WTC11 (cell line): Measurements from ENCODE around the gene ELFN2. TPM values are rescaled to one million over a fixed set of nuclear protein-coding genes. Genes with fewer than 3 reads are reported as not detected.

Experiments
- ATAC-seq: fragments of 200-7000 bp; cut with Tn5 transposase; 2 replicates; pipeline ENCODE4 v1.10.0; 2021; ENCODE audit warnings: mild to moderate bottlenecking, moderate library complexity
- CTCF ChIA-PET: fragments of 300-600 bp; sonication (Branson Sonifier 250); formaldehyde crosslinking; loops from one replicate; lab custom pipeline; 2021; ENCODE audit warnings: antibody characterized with exemption; lab: Charles Lee
- POLR2A ChIA-PET: fragments of 350-600 bp; sonication (Branson Sonifier 250); formaldehyde crosslinking; loops from one replicate; lab custom pipeline; 2021; ENCODE audit warnings: antibody characterized with exemption; lab: Charles Lee
- DNase-seq: peaks from one replicate; pipeline ENCODE4 v3.0.0; 2021; ENCODE audit warnings: low spot score
- H3K27ac Mint-ChIP-seq: 2 replicates; pipeline ENCODE4 v1.8.0; 2021; ENCODE audit warnings: mixed read lengths
- H3K27me3 Mint-ChIP-seq: 2 replicates; pipeline ENCODE4 v1.8.0; 2021; ENCODE audit warnings: low read depth, mild to moderate bottlenecking, moderate library complexity, mixed read lengths
- H3K36me3 Mint-ChIP-seq: 2 replicates; pipeline ENCODE4 v1.8.0; 2021; ENCODE audit warnings: mixed read lengths
- H3K4me1 Mint-ChIP-seq: 2 replicates; pipeline ENCODE4 v1.8.0; 2022; ENCODE audit warnings: mixed read lengths
- H3K4me3 Mint-ChIP-seq: 2 replicates; pipeline ENCODE4 v1.8.0; 2021; ENCODE audit warnings: mild to moderate bottlenecking, moderate library complexity, mixed read lengths
- H3K9me3 Mint-ChIP-seq: 2 replicates; pipeline ENCODE4 v1.8.0; 2021; ENCODE audit warnings: mixed read lengths
- ATF1 ChIP-seq: sonication (generic); formaldehyde crosslinking; IDR thresholded peaks from 2 replicates; pipeline ENCODE4 v1.8.1; 2023; ENCODE audit warnings: mild to moderate bottlenecking, moderate library complexity, missing genetic modification reagents
- CREB1 ChIP-seq: sonication (generic); formaldehyde crosslinking; IDR thresholded peaks from 2 replicates; pipeline ENCODE4 v1.8.0; 2023; ENCODE audit warnings: mild to moderate bottlenecking, missing genetic modification reagents
- FOXP1 ChIP-seq: sonication (generic); formaldehyde crosslinking; IDR thresholded peaks from 2 replicates; pipeline ENCODE4 v1.8.0; 2022; ENCODE audit warnings: missing genetic modification reagents, mild to moderate bottlenecking, moderate library complexity, borderline replicate concordance
- GABPB1 ChIP-seq: sonication (generic); formaldehyde crosslinking; IDR thresholded peaks from 2 replicates; pipeline ENCODE4 v1.8.1; 2023; ENCODE audit warnings: mild to moderate bottlenecking, missing genetic modification reagents
- HMGA2 ChIP-seq: fragments of 250-450 bp; sonication (Bioruptor Pico); IDR thresholded peaks from 2 replicates; pipeline ENCODE4 v1.4.0; 2021; ENCODE audit warnings: mild to moderate bottlenecking, moderate library complexity
- MYBL2 ChIP-seq: sonication (generic); formaldehyde crosslinking; IDR thresholded peaks from 2 replicates; pipeline ENCODE4 v1.8.1; 2023; ENCODE audit warnings: mild to moderate bottlenecking, moderate library complexity, missing genetic modification reagents
- NFE2L1 ChIP-seq: sonication (generic); formaldehyde crosslinking; IDR thresholded peaks from 2 replicates; pipeline ENCODE4 v1.8.1; 2023; ENCODE audit warnings: missing genetic modification reagents
- PRDM15 ChIP-seq: sonication (generic); formaldehyde crosslinking; IDR thresholded peaks from 2 replicates; pipeline ENCODE4 v1.8.0; 2022; ENCODE audit warnings: missing genetic modification reagents
- SP1 ChIP-seq: sonication (generic); formaldehyde crosslinking; conservative IDR thresholded peaks from 2 replicates; pipeline ENCODE4 v1.8.1; 2022; ENCODE audit warnings: missing genetic modification reagents
- TCF7 ChIP-seq: sonication (generic); formaldehyde crosslinking; IDR thresholded peaks from 2 replicates; pipeline ENCODE4 v1.8.0; 2022; ENCODE audit warnings: mild to moderate bottlenecking, low read depth, missing genetic modification reagents, moderate library complexity
- ZMAT4 ChIP-seq: fragments of 250-450 bp; sonication (Bioruptor Pico); IDR thresholded peaks from 2 replicates; pipeline ENCODE4 v1.9.0; 2021; ENCODE audit warnings: mild to moderate bottlenecking
- ZNF121 ChIP-seq: sonication (generic); formaldehyde crosslinking; IDR thresholded peaks from 2 replicates; pipeline ENCODE4 v1.8.0; 2023; ENCODE audit warnings: missing genetic modification reagents
- ZNF138 ChIP-seq: sonication (generic); formaldehyde crosslinking; conservative IDR thresholded peaks from 2 replicates; pipeline ENCODE4 v1.8.1; 2022; ENCODE audit warnings: mild to moderate bottlenecking, moderate library complexity, missing genetic modification reagents
- ZNF219 ChIP-seq: sonication (generic); formaldehyde crosslinking; IDR thresholded peaks from 2 replicates; pipeline ENCODE4 v1.8.0; 2023; ENCODE audit warnings: missing genetic modification reagents, mild to moderate bottlenecking, borderline replicate concordance
- ZNF263 ChIP-seq: sonication (generic); formaldehyde crosslinking; IDR thresholded peaks from 2 replicates; pipeline ENCODE4 v1.8.1; 2022; ENCODE audit warnings: low read depth, mild to moderate bottlenecking, moderate library complexity, missing genetic modification reagents
- total RNA-seq: library from RNA; stranded (reverse); gene quantifications from 3 replicates; pipeline ENCODE4 v1.2.3, GENCODE V29; 2021
- TF ChIP-seq, protein P1 (sequence below): sonication (generic); formaldehyde crosslinking; IDR thresholded peaks from 2 replicates; pipeline ENCODE4 v1.8.0; 2022; ENCODE audit warnings: mild to moderate bottlenecking, missing genetic modification reagents
- TF ChIP-seq, protein P2 (sequence below): sonication (generic); formaldehyde crosslinking; IDR thresholded peaks from 2 replicates; pipeline ENCODE4 v1.8.1; 2023; ENCODE audit warnings: mild to moderate bottlenecking, moderate library complexity, missing genetic modification reagents
- TF ChIP-seq, protein P3 (sequence below): sonication (generic); formaldehyde crosslinking; IDR thresholded peaks from 2 replicates; pipeline ENCODE4 v1.8.0; 2023; ENCODE audit warnings: missing genetic modification reagents, mild to moderate bottlenecking, borderline replicate concordance

ELFN2 gene
- total RNA-seq, 1 experiment from 2014 or later, result 0.87 TPM

DNA sequence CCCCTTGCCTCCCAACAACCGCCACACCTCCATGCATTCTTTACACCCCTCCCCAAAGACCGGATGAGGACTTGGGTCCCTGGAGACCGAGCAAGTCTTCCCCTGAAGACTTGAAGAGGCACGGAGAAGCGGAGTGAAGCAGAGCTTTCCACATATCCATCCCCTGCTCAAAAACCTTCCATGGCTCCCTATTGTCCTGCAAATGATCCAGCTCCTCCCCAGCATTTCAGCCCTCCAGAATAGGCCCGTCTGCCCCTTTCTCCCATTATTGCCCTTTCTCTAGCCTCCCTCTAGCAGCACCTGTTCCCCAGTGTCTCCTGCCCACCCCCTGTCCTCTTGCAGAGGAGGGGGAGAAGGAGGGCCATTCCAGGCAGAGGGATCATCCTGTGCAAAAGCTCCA lies 85.2 kb downstream of the ELFN2 start:
- POLR2A ChIA-PET, result interaction anchor here (0.6 kb wide), 1 partner anchor 415 kb away, joined by 3 read pairs; no protein-coding TSS in a partner anchor
- ATAC-seq, result no peak
- TF ChIP-seq ZNF121 (CRISPR knock-in tag) (peak; percentile 63; the same call in 1 of the 2 replicates), HMGA2 (CRISPR knock-in tag) (no peak), ZNF263 (CRISPR knock-in tag) (peak; percentile 74)

DNA sequence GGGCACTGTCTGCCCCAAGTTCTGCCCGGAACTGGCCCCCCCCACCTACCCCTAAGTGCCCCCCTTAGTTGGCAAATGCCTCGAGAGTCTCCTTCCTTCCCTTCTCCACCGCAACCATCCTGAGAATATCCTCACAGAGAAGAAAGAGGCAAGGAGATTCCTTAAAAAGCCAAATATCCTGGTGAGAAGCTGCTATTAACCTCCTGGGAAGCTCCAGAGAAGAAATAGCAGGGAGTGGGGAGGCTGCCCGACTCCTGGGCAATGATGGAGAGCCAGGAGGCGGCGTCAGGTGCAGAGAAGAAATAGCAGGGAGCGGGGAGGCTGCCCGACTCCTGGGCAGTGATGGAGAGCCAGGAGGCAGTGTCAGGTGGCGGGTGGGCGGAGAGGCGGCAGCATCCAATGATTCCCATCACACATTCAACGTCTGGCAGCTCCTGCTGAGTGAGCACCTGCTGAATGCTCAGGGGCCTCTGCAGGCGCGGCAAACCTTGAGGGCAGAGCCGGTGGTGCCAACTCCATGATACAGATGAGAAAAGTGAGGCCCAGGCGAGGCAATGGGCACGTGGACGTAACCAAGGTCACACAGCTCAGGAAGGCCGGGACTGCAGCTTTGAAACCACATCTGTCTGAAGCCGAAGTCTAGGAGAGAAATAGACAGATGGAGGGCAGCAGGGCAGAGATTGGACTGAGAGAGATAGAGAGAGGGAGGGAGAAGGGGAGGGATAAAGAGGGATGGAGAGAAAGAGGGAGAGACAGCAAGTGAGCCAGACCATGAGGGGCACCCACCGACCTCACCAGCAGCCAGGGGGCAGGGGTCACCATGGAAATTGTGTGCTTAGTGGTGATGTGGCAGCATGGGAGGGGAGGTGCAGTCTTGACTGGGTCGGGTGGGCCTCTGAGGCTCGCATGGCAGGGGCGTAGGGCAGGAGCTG lies 86.7 kb downstream of the ELFN2 start:
- Mint-ChIP-seq H3K9me3 (no peaks in the 10 kb centered on the region), H3K27ac (no peak overlapping the region), H3K4me1 (peaks cover 38% of the 10 kb centered on the region), H3K27me3 (peaks cover 18% of the 10 kb centered on the region), H3K4me3 (peak overlapping the region; percentile 35), H3K36me3 (no peaks in the 10 kb centered on the region)
- TF ChIP-seq ZNF219 (CRISPR knock-in tag), result no peak
- TF ChIP-seq SP1 (CRISPR knock-in tag), result 0 out of 2 replicates have a peak, but pooled peaks have one; percentile 28
- 0 out of 2 replicates have a peak, but pooled peaks have one; percentile 47 for TF ChIP-seq FOXP1 (CRISPR knock-in tag)
- peak; percentile 30; the same call in 1 of the 2 replicates for TF ChIP-seq NFE2L1
- TF ChIP-seq, protein P1, sequence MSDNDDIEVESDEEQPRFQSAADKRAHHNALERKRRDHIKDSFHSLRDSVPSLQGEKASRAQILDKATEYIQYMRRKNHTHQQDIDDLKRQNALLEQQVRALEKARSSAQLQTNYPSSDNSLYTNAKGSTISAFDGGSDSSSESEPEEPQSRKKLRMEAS, result peak; percentile 49; the same call in 1 of the 2 replicates
- ATAC-seq, result peak; percentile 60
- ChIA-PET CTCF (interaction anchor here (0.5 to 2.9 kb wide), 6 partner anchors 10 to 160 kb away, joined by 3 to 13 read pairs (median 6); no protein-coding TSS in a partner anchor), POLR2A (interaction anchor here (1.2 kb wide), 1 partner anchor 47 kb away, joined by 3 read pairs; no protein-coding TSS in a partner anchor)
- no peak for DNase-seq

More for the DNA sequence above, 85.2 kb downstream of the ELFN2 start:
- H3K27me3 Mint-ChIP-seq, result peaks cover 11% of the 10 kb centered on the region
- CTCF ChIA-PET, result interaction anchor here (1.1 to 2.9 kb wide), 5 partner anchors 11 to 120 kb away, joined by 3 to 13 read pairs (median 4); no protein-coding TSS in a partner anchor
- no peak for DNase-seq
- H3K36me3 Mint-ChIP-seq, result no peaks in the 10 kb centered on the region
- H3K4me3 Mint-ChIP-seq, result no peak overlapping the region
- H3K4me1 Mint-ChIP-seq, result peaks cover 29% of the 10 kb centered on the region
- H3K27ac Mint-ChIP-seq, result no peak overlapping the region
- no peaks in the 10 kb centered on the region for H3K9me3 Mint-ChIP-seq

DNA sequence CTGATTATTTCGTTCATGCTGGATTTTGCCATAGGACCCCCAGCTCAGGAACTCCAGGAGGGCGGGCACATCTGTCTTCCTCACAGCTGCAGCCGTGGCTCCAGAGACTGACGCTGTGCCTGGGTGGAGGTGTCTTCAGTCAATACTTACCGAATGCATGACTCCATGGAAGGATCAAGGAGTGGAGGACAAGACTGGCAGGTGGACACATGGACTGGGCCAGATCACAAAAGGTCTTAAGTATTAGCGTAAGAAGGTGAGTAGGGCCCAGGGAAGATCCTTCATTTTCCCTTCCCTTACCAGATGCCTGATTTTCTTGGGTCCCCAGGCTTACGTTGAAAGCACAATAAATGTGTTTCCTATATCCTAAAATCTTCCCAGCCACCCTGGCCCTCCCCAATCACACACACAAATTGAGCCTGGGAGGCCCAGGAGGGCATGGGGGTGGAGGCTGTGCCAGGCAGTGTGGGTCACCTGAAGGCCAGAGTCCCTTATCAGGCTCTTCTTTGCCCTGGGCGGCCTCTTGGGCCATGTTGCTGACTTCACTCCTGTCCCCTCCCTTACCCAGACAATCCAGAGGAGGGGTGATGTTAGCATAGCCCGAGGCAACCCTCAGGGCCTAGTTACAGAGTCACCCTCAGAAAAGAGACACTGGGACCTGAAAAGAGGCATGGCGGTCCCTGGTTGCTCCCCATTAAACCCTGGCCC lies 88.6 kb downstream of the ELFN2 start:
- Mint-ChIP-seq H3K9me3 (no peaks in the 10 kb centered on the region), H3K27ac (no peak overlapping the region; the same call in 1 of the 2 replicates), H3K4me3 (no peak overlapping the region), H3K4me1 (peaks cover 48% of the 10 kb centered on the region), H3K27me3 (peaks cover 31% of the 10 kb centered on the region), H3K36me3 (no peaks in the 10 kb centered on the region)
- ATAC-seq, result no peak
- DNase-seq, result no peak
- POLR2A ChIA-PET, result no interaction called here
- CTCF ChIA-PET, result no interaction called here
- TF ChIP-seq ATF1 (CRISPR knock-in tag) (no peak), GABPB1 (CRISPR knock-in tag) (no peak), CREB1 (CRISPR knock-in tag) (no peak), MYBL2 (CRISPR knock-in tag) (no peak), ZNF138 (CRISPR knock-in tag) (no peak), PRDM15 (CRISPR knock-in tag) (no peak), NFE2L1 (no peak), TCF7 (no peak), ZMAT4 (CRISPR knock-in tag) (no peak)
- TF ChIP-seq, protein P2, sequence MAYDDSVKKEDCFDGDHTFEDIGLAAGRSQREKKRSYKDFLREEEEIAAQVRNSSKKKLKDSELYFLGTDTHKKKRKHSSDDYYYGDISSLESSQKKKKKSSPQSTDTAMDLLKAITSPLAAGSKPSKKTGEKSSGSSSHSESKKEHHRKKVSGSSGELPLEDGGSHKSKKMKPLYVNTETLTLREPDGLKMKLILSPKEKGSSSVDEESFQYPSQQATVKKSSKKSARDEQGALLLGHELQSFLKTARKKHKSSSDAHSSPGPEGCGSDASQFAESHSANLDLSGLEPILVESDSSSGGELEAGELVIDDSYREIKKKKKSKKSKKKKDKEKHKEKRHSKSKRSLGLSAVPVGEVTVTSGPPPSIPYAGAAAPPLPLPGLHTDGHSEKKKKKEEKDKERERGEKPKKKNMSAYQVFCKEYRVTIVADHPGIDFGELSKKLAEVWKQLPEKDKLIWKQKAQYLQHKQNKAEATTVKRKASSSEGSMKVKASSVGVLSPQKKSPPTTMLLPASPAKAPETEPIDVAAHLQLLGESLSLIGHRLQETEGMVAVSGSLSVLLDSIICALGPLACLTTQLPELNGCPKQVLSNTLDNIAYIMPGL (CRISPR knock-in tag), result no peak
- TF ChIP-seq, protein P3, sequence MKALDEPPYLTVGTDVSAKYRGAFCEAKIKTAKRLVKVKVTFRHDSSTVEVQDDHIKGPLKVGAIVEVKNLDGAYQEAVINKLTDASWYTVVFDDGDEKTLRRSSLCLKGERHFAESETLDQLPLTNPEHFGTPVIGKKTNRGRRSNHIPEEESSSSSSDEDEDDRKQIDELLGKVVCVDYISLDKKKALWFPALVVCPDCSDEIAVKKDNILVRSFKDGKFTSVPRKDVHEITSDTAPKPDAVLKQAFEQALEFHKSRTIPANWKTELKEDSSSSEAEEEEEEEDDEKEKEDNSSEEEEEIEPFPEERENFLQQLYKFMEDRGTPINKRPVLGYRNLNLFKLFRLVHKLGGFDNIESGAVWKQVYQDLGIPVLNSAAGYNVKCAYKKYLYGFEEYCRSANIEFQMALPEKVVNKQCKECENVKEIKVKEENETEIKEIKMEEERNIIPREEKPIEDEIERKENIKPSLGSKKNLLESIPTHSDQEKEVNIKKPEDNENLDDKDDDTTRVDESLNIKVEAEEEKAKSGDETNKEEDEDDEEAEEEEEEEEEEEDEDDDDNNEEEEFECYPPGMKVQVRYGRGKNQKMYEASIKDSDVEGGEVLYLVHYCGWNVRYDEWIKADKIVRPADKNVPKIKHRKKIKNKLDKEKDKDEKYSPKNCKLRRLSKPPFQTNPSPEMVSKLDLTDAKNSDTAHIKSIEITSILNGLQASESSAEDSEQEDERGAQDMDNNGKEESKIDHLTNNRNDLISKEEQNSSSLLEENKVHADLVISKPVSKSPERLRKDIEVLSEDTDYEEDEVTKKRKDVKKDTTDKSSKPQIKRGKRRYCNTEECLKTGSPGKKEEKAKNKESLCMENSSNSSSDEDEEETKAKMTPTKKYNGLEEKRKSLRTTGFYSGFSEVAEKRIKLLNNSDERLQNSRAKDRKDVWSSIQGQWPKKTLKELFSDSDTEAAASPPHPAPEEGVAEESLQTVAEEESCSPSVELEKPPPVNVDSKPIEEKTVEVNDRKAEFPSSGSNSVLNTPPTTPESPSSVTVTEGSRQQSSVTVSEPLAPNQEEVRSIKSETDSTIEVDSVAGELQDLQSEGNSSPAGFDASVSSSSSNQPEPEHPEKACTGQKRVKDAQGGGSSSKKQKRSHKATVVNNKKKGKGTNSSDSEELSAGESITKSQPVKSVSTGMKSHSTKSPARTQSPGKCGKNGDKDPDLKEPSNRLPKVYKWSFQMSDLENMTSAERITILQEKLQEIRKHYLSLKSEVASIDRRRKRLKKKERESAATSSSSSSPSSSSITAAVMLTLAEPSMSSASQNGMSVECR, result no peak
